HG02678 (cell line): Measurements from ENCODE around the gene HECTD4.

Experiments
- ATAC-seq: cut with Tn5 transposase; IDR thresholded peaks from one replicate; pipeline ENCODE4 v1.9.1; 2021; ENCODE audit warnings: mild to moderate bottlenecking, moderate library complexity; ENCODE audit not compliant: unreplicated experiment

Gene HECTD4

DNA sequence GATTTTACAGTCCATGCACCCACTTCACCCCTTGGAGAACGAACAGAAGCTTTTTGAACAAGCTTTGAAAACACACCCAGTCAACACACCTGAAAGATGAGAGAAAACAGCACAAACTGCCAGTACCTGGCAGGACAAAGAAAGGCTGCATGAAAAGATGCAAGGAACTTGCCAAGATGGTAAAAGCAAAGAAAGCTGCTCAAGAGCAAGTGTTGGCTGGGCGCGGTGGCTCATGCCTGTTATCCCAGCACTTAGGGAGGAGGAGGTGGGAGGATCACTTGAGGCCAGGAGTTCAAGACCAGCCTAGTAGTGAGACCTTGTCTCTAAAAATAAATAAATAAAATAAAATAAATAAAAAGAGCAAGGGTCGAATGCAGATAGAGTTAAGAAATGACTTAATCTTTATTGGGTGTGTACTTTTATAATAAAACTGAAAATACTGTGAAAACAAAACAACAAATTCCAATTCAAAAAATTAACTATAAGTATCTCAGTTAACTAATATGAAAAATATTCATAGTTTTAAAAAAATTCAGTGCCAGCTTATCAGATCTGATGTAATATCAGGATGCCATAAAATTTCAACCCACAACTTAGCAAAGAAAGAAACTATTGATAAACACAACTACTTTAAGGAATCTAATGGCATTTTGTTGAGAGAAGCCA is 59.2 kb downstream of the HECTD4 start:
- ATAC-seq: no peak

DNA sequence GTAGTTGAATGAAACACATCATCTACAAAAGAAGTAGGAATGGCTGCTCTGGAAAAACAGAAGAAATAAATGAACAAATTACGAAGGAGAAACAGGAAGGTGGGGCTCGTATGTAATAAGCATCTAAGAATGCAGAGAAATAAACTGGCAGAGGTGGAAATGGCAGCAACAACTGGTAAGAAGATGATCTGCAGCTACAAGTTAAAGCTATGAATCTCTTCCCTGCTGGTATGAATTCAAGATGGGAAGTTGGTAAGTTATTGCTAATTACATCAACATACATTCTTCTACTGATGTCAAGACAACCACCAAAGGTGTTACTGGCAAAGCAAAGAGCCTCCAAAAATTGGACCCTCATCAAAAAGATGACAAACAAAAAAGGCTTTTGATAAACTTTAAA is 59.8 kb downstream of the HECTD4 start:
- no peak for ATAC-seq

DNA sequence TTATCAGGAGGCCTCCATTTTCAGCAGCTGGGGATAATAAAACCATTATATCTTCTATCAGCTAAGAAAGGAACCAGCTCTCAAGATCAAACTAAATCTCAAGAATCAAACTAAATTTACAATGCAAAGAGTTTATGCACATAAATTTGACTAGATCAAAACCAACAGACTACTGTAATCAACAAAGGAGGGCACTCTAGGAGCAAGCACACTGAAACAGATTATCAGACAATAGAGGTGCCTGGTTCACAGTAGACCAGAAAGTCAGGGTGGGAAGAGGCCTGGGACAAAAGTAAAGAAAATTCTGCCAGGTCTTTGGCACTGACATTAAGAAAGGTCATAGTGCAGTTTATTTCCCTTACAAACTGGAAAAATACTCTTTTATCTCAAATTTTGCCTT is 61.0 kb downstream of the HECTD4 start:
- no peak for ATAC-seq

DNA sequence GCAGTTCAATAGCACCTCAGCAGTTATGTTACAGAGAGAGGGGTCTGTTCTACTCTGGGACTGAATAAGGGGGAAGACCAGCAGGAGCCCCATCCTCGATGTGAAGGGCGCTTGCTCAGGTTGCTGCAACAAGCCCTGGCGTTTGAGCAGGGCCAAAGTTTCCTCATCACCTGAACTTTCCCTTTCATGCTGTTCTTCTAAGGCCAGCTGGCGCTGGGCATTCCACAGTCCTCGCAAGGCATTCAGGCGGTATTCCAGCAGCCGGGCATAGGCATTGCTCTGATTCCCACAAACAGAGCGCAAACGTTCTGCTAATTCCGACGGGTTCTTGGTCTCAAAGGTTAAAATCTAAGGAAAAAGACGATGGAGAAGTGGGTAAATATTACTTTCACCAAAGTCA is 62.8 kb downstream of the HECTD4 start:
- ATAC-seq: no peak

DNA sequence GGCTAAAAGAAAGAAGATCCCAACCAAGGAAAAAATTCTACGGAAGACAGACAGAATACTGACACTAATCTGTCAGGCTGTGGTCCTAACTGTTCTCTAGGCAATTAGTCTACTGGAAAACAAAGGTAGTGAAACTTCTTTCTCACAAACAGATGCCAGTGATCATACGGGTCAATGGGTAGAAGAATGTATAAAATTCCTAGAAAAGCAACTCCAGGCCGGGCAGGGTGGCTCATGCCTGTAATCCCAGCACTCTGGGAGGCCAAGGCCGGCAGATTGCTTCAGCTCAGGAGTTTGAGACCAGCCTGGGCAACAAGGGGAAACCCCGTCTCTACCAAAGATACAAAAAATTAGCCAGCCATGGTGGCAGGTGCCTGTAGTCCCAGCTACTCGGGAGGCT is 64.8 kb downstream of the HECTD4 start:
- no peak for ATAC-seq

DNA sequence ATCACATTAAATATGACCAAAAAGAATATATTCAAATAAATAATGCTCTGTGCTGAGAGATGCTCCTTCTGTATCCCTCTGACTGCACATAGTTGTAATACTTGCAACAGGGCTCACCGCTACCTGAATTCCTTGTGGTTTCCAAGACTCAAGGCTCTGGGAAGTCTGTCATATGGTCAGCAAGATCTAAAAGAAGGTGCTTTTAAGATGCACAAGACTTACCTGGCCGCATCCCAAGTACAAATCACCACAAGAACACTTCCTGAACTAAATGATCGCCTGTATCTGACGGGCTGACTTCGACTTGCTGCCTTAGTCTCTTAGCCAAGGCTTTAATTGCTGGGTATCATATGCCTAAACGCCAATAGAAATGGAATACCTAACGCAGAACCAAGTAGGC is 67.2 kb downstream of the HECTD4 start:
- ATAC-seq: no peak

DNA sequence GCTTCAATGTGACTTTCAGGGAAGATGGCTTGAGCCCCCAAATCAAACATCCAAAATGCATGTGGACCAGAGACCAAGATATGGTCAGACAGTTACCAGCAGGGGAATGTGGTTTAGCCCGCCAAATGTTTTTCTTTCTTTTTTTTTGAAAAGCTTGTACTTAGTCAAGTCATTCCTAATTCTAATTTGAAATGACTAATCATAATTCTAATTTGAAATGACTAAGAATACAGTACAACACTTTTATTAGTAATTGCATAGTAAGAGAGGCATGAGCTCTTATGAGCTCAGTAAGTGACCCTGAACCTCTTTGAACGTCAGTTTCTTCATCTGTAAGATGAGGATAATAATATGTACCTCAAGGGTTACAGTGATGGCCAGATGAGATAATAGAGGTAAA is 72.4 kb downstream of the HECTD4 start:
- no peak for ATAC-seq

DNA sequence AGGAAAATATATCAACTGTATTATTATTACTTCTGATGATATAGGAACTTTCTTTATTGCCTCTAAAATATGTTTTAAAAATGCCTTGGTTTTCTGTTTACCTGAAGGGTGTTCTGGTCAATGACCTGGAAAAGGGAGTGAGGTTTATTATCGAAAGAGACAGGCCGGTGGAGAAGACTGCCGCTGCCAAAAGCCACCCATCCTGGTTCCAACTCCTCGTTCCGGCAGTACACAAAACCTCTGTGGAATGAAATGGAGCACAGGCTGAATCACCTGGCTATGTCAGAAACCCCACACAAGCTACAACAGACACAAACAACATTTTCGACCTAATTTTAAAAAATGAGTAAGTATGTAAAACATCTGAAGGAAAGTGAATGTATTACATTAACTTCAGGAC is 73.6 kb downstream of the HECTD4 start:
- no peak for ATAC-seq

DNA sequence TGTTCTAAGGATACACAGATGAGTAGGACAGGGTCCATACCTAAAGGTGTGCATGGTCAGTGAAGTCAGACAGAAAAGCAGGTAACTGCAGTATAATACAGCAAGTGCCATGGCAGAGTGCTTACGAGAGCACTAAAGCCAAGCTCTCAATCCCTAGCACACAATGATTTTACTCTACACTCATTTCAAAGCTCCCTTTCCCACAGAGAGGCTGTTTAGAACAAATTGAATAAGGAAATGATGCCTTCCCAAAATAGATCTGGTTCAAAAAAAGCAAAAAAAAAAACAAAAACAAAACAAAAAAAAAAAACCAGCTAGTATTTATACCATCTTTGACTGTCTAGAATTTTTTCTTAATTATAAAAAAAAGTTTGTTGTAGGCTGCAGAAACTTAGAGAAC is 74.1 kb downstream of the HECTD4 start:
- ATAC-seq: no peak

DNA sequence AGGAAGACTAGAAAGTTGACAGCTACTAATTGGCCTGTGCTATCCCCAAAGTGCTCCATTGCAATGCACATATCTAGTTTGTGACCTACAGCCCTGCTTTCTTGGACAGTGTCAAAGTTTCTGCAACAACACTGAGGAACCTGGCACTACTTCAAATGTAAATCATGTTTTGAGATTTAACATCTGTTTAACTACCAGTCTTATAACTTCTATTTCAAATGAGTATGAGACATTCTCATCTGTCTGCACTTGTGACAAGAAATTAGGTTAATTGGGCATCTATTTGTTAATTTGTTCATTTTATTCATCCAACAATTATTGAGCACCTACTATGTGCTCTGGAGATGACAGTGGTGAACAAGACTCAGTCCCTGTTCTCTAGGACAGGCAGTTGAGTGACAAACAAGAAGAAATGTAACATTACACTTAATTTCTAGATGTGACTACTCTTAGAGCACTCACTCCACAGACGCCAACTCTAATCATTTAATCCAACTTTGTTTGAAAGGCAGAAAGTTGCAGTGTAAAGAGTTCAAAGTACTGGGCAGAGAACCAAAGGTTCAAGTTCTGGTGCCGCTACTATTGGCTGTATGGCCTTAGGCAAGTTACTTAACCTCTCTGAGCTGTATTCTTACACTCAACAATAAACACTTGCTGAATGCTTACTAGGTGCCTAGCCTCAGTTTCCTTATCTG is 74.8 kb downstream of the HECTD4 start:
- ATAC-seq: no peak

DNA sequence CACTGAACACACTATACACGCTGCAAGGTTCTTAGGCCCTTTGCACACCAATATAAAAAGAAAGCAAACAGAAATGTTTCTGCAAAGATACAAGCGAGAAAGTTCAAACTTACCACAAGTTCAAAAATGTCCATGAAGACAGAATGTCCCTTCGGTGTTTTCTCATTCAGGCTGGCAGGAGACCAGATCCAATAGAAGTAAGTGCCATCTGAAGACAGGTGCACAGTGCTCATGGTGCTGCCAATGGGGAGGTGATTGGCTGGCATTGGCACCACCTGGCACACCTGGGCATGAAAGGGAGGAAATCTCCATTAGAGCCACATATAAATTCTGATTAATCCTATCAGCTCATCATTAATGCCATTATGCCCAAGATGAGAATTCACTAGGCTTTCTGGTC is 76.3 kb downstream of the HECTD4 start:
- no peak for ATAC-seq

DNA sequence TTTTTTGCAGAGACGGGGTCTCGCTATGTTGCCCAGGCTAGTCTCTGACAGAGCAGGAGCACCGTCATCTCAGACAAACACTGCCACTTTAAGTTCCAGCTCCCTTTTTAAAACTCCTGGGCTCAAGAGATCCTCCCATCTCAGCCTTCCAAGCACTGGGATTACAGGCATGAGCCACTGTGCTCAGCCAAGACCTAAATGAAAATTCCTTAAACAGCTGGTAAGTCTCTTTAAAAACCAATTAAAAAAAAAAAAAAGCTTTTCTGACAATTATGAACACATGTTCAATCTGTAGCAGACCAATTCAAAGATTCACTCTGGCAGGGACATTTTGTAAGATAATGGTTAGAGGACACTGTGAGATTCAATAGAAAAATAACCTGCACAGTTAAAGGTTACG is 77.8 kb downstream of the HECTD4 start:
- ATAC-seq: no peak

DNA sequence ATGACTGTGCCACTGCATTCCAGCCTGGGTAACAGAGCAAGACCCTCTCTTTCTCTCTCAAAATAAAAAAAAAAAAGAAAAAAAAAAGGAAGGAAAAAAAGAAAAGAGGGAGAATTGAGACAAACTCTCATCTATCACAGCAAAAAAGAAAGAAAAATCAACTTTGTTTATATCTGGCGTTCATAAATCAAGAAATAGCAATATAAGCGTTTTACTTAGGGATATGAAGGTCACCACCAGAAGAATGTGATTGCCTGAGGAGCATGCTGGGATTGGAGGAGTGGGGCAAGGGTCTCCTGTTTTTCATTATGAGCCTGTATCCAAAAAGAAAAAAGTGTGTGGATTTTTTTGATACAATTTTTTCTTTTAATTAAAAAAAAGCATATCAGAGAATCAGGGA is 78.4 kb downstream of the HECTD4 start:
- ATAC-seq: no peak

DNA sequence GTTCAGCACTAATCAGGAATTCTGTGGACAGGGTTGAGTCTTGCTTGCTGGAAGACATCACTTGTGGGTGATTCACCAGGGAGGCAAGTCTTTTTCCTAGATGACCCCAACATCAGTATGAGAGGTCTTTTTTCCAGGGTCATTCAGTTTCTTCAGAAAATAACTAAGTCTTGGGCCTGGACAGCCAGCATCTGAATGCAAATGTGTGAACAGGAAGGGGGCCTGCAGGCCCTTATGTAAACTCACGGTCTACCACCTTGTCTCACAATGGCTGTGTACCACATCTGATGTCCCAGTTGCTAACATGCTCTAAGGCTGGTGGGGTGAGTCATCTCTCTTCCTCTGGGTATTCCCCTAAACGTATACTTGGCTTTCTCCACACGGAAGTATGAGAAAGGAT is 79.2 kb downstream of the HECTD4 start:
- ATAC-seq: peak; percentile 99

DNA sequence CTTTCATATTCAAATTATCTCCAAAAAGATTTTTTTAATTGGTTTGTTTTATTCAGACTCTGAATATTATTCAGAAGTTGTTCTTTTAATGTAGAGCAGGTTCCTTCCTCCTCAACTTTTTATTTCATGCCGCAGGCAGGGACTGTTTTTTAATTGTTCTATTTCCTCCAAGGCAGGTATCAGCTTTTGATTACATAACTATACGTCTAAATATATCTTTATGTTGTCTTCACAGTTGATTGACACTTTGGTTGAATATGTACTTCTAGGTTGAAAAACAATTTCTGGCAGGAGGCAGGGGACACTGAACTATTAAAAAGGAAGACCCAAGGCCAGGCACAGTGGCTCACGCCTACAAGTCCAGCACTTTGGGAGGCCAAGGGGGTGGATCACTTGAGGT is 82.5 kb downstream of the HECTD4 start:
- no peak for ATAC-seq

DNA sequence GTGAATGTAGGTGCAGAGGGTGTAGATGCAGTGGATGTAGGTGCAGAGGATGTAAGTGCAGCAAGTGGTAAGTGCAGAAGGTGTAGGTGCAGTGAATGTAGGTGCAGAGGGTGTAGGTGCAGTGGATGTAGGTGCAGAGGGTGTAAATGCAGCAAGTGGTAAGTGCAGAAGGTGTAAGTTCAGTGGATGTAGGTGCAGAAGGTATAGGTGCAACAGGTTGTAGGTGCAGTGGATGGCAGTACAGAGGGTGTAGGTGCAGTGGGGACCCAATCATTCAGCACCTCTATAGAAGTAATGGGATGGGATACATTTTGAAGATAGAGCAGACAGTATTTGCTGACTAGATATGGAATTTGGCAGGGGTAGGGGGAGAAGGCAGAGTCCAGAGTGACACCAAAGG is 85.0 kb downstream of the HECTD4 start:
- ATAC-seq: no peak

DNA sequence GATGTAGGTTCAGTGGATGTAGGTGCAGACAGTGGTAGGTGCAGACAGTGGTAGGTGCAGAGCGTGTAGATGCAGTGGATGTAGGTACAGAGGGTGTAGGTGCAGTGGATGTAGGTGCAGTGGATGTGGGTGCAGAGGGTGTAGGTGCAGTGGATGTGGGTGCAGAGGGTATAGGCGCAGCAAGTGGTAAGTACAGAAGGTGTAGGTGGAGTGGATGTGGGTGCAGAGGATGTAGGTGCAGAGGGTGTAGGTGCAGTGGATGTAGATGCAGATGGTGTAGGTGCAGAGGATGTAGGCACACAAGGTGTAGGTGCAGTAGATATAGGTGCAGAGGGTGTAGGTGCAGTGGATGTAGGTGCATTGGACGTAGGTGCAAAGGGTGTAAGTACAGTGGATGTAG is 86.0 kb downstream of the HECTD4 start:
- ATAC-seq: no peak

DNA sequence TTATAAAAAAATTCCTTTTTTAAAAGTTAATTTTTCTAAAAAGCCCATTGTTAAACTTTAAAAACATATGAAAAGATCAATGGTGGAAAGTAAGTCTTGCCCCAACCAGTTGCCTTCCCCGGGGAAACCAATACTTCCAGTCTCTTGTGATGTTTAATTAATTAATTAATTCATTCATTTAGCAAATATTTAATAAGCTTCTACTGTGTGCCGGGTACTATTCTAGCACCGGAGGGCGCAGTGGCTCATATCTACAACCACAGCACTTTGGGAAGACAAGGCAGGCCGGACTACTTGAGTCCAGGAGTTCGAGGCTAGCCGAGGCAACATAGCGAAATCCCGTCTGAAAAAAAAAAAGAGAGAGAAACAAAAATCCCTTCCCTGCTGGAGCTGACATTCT is 87.4 kb downstream of the HECTD4 start:
- no peak for ATAC-seq

DNA sequence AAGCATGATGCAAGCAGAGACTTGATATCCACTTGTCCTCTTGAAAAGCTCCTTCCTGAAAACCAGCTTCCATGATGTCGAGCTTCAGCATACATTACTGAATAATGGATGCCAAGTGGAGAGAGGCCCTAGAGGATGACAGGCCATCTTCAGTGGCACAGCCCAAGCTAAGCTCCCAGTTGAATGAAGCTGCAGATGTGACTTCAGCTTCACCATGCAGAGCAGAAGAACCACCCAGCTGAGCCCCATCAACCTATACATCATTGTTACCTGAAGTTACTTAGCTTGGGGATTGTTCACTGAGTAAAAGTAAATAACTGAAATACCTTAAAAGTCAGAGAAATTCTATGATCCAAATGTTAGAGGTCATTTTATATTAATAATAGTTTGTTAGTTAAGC is 93.6 kb downstream of the HECTD4 start:
- ATAC-seq: no peak

DNA sequence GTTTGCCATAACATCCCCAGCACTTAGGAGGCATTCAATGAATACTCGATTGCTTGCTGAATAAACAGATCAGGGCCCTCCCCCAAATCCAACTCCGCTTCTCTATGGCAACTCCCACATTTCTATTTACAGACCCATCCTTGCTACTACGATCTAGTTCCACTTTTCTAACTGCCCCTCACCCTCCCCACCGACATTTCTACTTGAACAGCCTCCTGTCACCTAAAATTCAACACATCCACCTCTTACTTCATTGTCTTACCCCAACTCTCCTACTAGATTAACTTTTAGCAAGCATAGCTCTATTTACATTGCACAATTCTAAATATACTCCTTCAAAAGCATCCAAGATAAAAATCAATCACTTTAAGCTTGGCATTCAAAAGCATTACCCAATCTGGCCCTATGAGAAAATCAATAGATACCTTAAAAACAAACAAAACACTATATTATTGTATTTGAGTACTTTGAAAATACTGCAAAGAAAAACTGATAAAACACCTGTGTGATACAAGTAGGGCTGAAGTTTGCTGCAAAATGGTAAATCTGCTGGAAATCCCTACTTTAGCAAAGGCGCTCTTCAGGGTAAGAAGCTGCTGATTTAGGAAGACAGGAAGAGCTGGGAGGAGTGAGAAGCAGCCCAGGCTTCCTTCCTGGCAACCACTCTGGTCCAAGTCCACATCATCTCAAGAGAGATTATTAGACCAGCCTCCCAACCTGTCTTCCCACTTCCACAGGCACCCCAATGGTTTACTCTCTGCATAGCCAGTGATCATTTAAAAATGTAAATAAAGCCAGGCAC is 96.4 kb downstream of the HECTD4 start:
- no peak for ATAC-seq

DNA sequence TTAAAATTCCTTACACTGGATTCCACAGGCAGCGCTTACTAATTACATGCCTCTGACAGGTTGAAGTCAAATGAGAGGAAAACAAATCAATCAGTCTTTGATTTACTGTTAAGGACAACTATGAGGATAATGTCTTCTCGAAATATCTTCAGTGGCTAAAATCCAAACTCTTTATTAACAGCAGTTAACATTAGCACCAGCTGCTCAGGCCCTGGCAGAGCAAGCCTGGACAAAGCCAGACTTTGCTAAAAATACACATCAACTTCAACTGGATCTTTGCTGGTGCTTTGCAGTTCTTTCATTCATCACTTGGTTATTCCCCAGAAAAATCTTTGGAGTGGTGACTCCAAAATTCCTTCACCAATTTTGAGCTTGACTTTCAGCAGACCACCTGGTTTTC is 98.7 kb downstream of the HECTD4 start:
- ATAC-seq: no peak

DNA sequence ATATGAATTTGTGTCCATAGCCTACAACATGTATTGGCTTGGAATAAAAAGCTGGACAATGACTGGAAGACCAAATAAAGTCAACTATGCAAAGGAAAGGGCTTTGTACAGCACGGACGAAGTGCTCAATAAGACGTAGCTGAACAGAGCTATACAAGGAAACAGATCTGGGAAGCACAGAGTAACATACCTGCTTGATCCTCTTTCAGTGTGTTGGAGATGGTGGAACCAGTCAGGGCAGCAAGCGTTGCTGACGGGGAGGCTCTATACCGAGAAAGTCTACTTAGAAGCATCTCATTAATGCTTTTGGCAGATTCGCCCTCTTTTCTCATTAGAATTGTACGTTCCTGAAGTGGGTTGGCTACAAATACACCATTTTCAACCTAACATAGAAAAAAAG is 99.3 kb downstream of the HECTD4 start:
- no peak for ATAC-seq
